ENCODE measurements around the gene MKI67.

MKI67 gene

DNA sequence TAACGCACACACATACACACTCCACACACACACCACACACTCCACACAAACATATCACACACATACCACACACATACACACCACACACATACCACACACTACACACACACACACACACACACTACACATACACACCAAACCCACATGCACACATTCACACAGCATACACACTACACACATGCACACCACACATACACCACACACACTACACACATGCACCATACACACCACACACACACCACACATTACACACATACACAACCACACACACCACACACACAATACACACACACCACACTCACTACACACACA is 66.3 kb downstream of the MKI67 start:
- no peaks in the 10 kb centered on the region for H3K79me2 ChIP-seq (ENCODE audit: insufficient read depth, low read depth)
- H3K4me2 ChIP-seq, result no peak overlapping the region
- no peak overlapping the region for H2AFZ ChIP-seq (ENCODE audit: low read depth)
- H4K20me1 ChIP-seq (ENCODE audit: insufficient read depth), result no peaks in the 10 kb centered on the region
- no peaks in the 10 kb centered on the region for H3K27me3 ChIP-seq (ENCODE audit: insufficient read depth, low read depth)
- no peak overlapping the region for H3K4me3 ChIP-seq (IDR thresholded peaks at IDR 0.05; ENCODE audit: insufficient read depth, low read depth, low read length)
- H3K27ac ChIP-seq, result no peak overlapping the region
- no peak overlapping the region for H3K9ac ChIP-seq
- peaks cover 19% of the 10 kb centered on the region for H3K4me1 ChIP-seq (ENCODE audit: low read depth, poor library complexity, severe bottlenecking)
- TF ChIP-seq CTCF (conservative IDR thresholded peaks at IDR 0.05; ENCODE audit: low read depth, low read length), result no peak
- H3K36me3 ChIP-seq (ENCODE audit: insufficient read depth), result no peaks in the 10 kb centered on the region

DNA sequence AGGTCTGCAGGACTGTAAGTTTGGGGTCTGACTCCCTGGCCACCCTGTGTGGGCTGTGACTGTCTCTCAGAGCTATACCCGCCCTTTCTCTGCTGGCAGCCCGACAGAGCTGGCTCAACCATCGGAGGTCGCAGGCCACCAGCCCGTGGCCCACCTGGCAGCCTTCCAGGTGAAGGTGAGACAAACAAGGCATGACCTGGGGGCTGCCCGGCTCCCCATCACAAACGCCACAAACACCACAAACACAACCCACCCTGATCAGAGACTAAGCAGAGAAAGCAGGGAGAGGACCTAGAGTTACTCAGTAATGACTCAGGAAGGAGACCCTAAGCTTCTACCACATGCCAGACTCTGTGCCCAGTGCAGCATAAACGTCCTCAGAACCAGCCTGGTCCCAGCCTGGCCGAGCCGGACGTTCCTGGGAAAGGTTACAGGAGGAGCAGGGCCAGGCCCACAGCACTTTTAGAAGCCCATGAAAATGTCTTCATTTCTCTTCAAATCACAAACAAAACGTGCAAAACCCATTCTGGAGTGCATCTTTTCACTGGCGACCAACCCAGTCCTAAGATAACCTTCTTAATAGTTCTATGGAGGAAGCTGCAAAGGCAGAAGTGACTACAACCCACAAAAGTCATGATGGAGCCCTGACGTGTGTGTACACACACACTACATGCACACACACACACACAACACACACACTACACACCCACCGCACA is 66.8 kb downstream of the MKI67 start:
- peaks cover 14% of the 10 kb centered on the region for H3K4me1 ChIP-seq (ENCODE audit: low read depth, poor library complexity, severe bottlenecking)
- H3K4me3 ChIP-seq (IDR thresholded peaks at IDR 0.05; ENCODE audit: insufficient read depth, low read depth, low read length), result no peak overlapping the region
- no peaks in the 10 kb centered on the region for H3K79me2 ChIP-seq (ENCODE audit: insufficient read depth, low read depth)
- no peaks in the 10 kb centered on the region for H4K20me1 ChIP-seq (ENCODE audit: insufficient read depth)
- no peak overlapping the region for H2AFZ ChIP-seq (ENCODE audit: low read depth)
- TF ChIP-seq CTCF (conservative IDR thresholded peaks at IDR 0.05; ENCODE audit: low read depth, low read length), result no peak
- H3K9ac ChIP-seq, result no peak overlapping the region
- H3K27ac ChIP-seq, result no peak overlapping the region
- H3K36me3 ChIP-seq (ENCODE audit: insufficient read depth), result no peaks in the 10 kb centered on the region
- no peaks in the 10 kb centered on the region for H3K27me3 ChIP-seq (ENCODE audit: insufficient read depth, low read depth)
- no peak overlapping the region for H3K4me2 ChIP-seq

- Histone ChIP-seq H3K36me3 (ENCODE audit: insufficient read depth) (no peaks in the 10 kb centered on the region), H3K27me3 (ENCODE audit: insufficient read depth, low read depth) (no peaks in the 10 kb centered on the region), H4K20me1 (ENCODE audit: insufficient read depth) (no peaks in the 10 kb centered on the region), H3K79me2 (ENCODE audit: insufficient read depth, low read depth) (no peaks in the 10 kb centered on the region), H3K4me1 (ENCODE audit: low read depth, poor library complexity, severe bottlenecking) (peaks cover 7% of the 10 kb centered on the region), H3K9ac (no peak overlapping the region), H3K4me2 (no peak overlapping the region), H3K4me3 (IDR thresholded peaks at IDR 0.05; ENCODE audit: insufficient read depth, low read depth, low read length) (no peak overlapping the region), H2AFZ (ENCODE audit: low read depth) (no peak overlapping the region), H3K27ac (no peak overlapping the region)
- no peak for TF ChIP-seq CTCF (conservative IDR thresholded peaks at IDR 0.05; ENCODE audit: low read depth, low read length)
Measured at GRCh38 chr10:128058750-128059134, 67.5 kb downstream of the MKI67 start.

- no peak for TF ChIP-seq CTCF (conservative IDR thresholded peaks at IDR 0.05; ENCODE audit: low read depth, low read length)
- H3K27me3 ChIP-seq (ENCODE audit: insufficient read depth, low read depth), result no peaks in the 10 kb centered on the region
- no peak overlapping the region for H3K4me2 ChIP-seq
- H3K79me2 ChIP-seq (ENCODE audit: insufficient read depth, low read depth), result no peaks in the 10 kb centered on the region
- H3K36me3 ChIP-seq (ENCODE audit: insufficient read depth), result no peaks in the 10 kb centered on the region
- H4K20me1 ChIP-seq (ENCODE audit: insufficient read depth), result no peaks in the 10 kb centered on the region
- H3K4me1 ChIP-seq (ENCODE audit: low read depth, poor library complexity, severe bottlenecking), result peaks cover 2% of the 10 kb centered on the region
- H2AFZ ChIP-seq (ENCODE audit: low read depth), result no peak overlapping the region
- H3K27ac ChIP-seq, result no peak overlapping the region
- no peak overlapping the region for H3K4me3 ChIP-seq (IDR thresholded peaks at IDR 0.05; ENCODE audit: insufficient read depth, low read depth, low read length)
- H3K9ac ChIP-seq, result no peak overlapping the region
Measured at GRCh38 chr10:128058106-128058749, 68.0 kb downstream of the MKI67 start.
